ENCODE data around the gene SELPLG. TPM values are rescaled to one million over a fixed set of nuclear protein-coding genes. Genes with fewer than 3 reads are reported as not detected.
A peak's percentile ranks its signal among the peaks of the same experiment; 100 is the strongest.

SELPLG gene
- total RNA-seq, 1 donor from 2014 or later = 5.8 TPM

- FAIRE-seq (no peak), DNase-seq (ENCODE audit: low read depth) (no peak)
- H3K4me2 ChIP-seq (ENCODE audit: low read length) = peak overlapping the region; percentile 7
- peaks cover 29% of the 10 kb centered on the region for H3K4me1 ChIP-seq (ENCODE audit: insufficient read depth, low read length)
- Mint-ChIP-seq H3K4me1 (ENCODE audit: low read depth, unreplicated experiment) (peaks cover 58% of the 10 kb centered on the region), H3K9me3 (ENCODE audit: unreplicated experiment) (no peaks in the 10 kb centered on the region), H3K27ac (ENCODE audit: unreplicated experiment) (peak overlapping the region; percentile 14), H3K27me3 (ENCODE audit: low read depth, unreplicated experiment) (no peaks in the 10 kb centered on the region), H3K4me3 (ENCODE audit: unreplicated experiment) (peak overlapping the region; percentile 52), H3K36me3 (ENCODE audit: low read depth, unreplicated experiment) (peaks cover 10% of the 10 kb centered on the region)
- H4K20me1 ChIP-seq (ENCODE audit: insufficient read depth, low read length) = peaks cover 22% of the 10 kb centered on the region
- H3K27me3 ChIP-seq (ENCODE audit: insufficient read depth, low read length) = no peaks in the 10 kb centered on the region
- TF ChIP-seq CTCF (IDR thresholded peaks at IDR 0.05; ENCODE audit: insufficient read depth, low read depth, low read length) (no peak), EZH2 (IDR thresholded peaks at IDR 0.05; ENCODE audit: insufficient read depth, low read length) (no peak)
- no peak overlapping the region for H2AFZ ChIP-seq (ENCODE audit: low read depth, low read length)
- H3K36me3 ChIP-seq (ENCODE audit: insufficient read depth, low read length) = peaks cover 7% of the 10 kb centered on the region
- H3K79me2 ChIP-seq (ENCODE audit: insufficient read depth, low read length) = no peaks in the 10 kb centered on the region
- no peaks in the 10 kb centered on the region for H3K9me3 ChIP-seq (ENCODE audit: insufficient read depth, low read depth, low read length)
- peak overlapping the region; percentile 33 for H3K9ac ChIP-seq (ENCODE audit: low read length)
- no peak overlapping the region for H3K4me3 ChIP-seq (ENCODE audit: insufficient read depth, low read depth, low read length)
- H3K27ac ChIP-seq (ENCODE audit: low read depth, low read length) = no peak overlapping the region
These were observed 5.5 kb upstream of the SELPLG start for GRCh38 chr12:108638997-108639822.

GRCh38 chr12:108638141-108638827, 4.6 kb upstream of the SELPLG start:
- Mint-ChIP-seq H3K4me1 (ENCODE audit: low read depth, unreplicated experiment) (peaks cover 55% of the 10 kb centered on the region), H3K36me3 (ENCODE audit: low read depth, unreplicated experiment) (peaks cover 8% of the 10 kb centered on the region), H3K9me3 (ENCODE audit: unreplicated experiment) (no peaks in the 10 kb centered on the region), H3K27me3 (ENCODE audit: low read depth, unreplicated experiment) (no peaks in the 10 kb centered on the region), H3K27ac (ENCODE audit: unreplicated experiment) (no peak overlapping the region), H3K4me3 (ENCODE audit: unreplicated experiment) (no peak overlapping the region)
- H3K4me2 ChIP-seq (ENCODE audit: low read length) = peak overlapping the region; percentile 7
- TF ChIP-seq CTCF (IDR thresholded peaks at IDR 0.05; ENCODE audit: insufficient read depth, low read depth, low read length) (no peak), EZH2 (IDR thresholded peaks at IDR 0.05; ENCODE audit: insufficient read depth, low read length) (no peak)
- FAIRE-seq = no peak
- H2AFZ ChIP-seq (ENCODE audit: low read depth, low read length) = no peak overlapping the region
- peak overlapping the region; percentile 33 for H3K9ac ChIP-seq (ENCODE audit: low read length)
- H4K20me1 ChIP-seq (ENCODE audit: insufficient read depth, low read length) = peaks cover 21% of the 10 kb centered on the region
- no peak overlapping the region for H3K27ac ChIP-seq (ENCODE audit: low read depth, low read length)
- peaks cover 23% of the 10 kb centered on the region for H3K4me1 ChIP-seq (ENCODE audit: insufficient read depth, low read length)
- peaks cover 5% of the 10 kb centered on the region for H3K36me3 ChIP-seq (ENCODE audit: insufficient read depth, low read length)
- no peaks in the 10 kb centered on the region for H3K27me3 ChIP-seq (ENCODE audit: insufficient read depth, low read length)
- DNase-seq (ENCODE audit: low read depth) = no peak
- H3K79me2 ChIP-seq (ENCODE audit: insufficient read depth, low read length) = no peaks in the 10 kb centered on the region
- H3K9me3 ChIP-seq (ENCODE audit: insufficient read depth, low read depth, low read length) = no peaks in the 10 kb centered on the region
- H3K4me3 ChIP-seq (ENCODE audit: insufficient read depth, low read depth, low read length) = no peak overlapping the region

Measured in astrocyte (in vitro differentiated cells and primary cell).